ENCODE data around the gene GPR75.

DNA sequence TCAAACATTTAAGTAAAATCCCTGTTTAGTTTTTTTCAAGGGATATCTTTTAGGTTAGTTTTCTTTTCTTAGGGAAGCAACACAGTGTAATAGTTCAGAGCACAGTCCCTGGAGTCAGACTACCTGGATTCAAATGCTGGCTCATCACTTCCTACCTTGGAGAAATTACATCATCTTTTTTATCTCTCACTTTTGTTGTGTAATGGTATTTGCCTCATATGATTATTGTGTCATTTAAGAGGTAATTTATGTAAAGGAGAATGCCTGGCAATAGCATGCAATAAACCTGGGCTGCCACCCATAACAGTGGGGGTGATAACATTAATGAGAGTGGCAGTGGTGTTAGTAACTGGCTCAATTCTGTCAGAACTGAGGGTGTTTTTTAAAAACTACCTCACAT, 46.6 kb downstream of the GPR75 start:
- TF ChIP-seq POLR2A (IDR thresholded peaks at IDR 0.05; ENCODE audit: low read depth, low read length) (no peak), SPI1 (IDR thresholded peaks at IDR 0.05; ENCODE audit: low read depth, low read length) (no peak), POLR2AphosphoS5 (IDR thresholded peaks at IDR 0.05; ENCODE audit: low read depth, low read length) (no peak), PAX5 (IDR thresholded peaks at IDR 0.05; ENCODE audit: insufficient read depth, low read length, severe bottlenecking) (no peak)

Data from GM12891 (cell line).